Coronary artery (tissue), 2 donors: ENCODE results near the gene UTP15.

ENCODE experiments used
- DNase-seq: peaks from one replicate; pipeline ENCODE4 v3.0.0-alpha.2; 2017; ENCODE audit warnings: low spot score
- H3K27ac ChIP-seq, 2 donors: fragments of 200-600 bp; sonication (generic); one replicate each; pipeline ENCODE4 v1.5.1; 2016 to 2019
- H3K4me3 ChIP-seq: fragments of 200-600 bp; sonication (generic); 2 replicates; pipeline ENCODE4 v1.5.1; 2016; ENCODE audit warnings: mild to moderate bottlenecking, moderate library complexity
- CTCF ChIP-seq: fragments of 200-600 bp; sonication (generic); IDR thresholded peaks from one replicate; pipeline ENCODE4 v1.5.1; 2019; ENCODE audit warnings: antibody characterized with exemption

Gene UTP15

DNA sequence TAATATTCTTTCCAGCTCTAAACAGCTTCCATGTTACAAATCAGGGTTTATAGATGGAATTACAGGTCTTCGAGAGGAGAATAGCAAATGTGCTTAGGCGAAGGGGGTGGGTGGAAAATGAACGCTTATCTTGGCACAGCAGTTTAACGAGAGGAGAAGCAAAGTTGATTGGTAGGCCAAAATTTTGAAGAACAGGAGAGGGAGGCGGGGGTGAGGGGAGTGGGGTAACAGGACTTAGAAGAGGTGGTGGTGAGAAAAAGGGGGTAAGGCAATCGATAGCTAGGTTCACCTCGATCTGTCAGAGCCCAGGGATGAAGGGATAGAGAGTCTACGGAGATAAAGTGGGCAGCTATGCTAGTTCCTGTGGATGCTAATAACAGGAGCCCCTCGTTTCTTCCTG lies 868 bp upstream of the UTP15 start:
- TF ChIP-seq CTCF: no peak
- DNase-seq: no peak
- H3K27ac ChIP-seq: peak overlapping the region; percentile 91 to 93
- H3K4me3 ChIP-seq: peak overlapping the region; percentile 76

DNA sequence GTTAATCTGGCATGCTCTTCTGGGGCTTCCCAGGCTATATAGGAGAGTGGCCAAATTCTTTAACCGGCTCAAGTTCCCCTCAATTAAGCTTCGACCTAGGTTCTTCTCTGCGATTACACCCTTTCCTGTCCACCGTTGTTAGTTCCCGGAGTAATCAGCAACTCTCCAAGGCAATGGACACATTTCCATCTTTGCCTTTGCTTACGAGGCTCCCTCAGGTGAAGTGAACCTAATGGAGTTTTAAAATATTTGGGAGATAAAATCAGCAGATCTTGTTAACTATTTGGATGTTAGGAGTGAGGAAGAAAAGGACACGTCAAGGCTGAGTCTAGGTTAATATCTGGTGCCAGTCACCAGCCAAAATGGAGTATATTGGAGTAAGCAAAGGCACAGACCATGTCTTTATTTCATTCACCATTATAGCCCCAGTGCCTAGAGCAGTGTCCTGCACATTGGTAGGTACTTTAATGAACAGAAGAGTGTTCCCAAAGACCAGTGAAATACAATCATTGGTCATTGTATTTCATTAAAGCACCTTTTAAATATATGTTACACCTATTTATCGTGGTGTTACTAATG lies 515 bp downstream of the UTP15 start:
- TF ChIP-seq CTCF: no peak
- Histone ChIP-seq H3K27ac (peak overlapping the region; percentile 91 to 93), H3K4me3 (peak overlapping the region; percentile 76)
- no peak for DNase-seq

- Histone ChIP-seq H3K4me3 (no peak overlapping the region), H3K27ac (no peak overlapping the region)
- DNase-seq: no peak
- no peak for TF ChIP-seq CTCF
Observed at GRCh38 chr5:73582285-73583145, 17.0 kb downstream of the UTP15 start.

DNA sequence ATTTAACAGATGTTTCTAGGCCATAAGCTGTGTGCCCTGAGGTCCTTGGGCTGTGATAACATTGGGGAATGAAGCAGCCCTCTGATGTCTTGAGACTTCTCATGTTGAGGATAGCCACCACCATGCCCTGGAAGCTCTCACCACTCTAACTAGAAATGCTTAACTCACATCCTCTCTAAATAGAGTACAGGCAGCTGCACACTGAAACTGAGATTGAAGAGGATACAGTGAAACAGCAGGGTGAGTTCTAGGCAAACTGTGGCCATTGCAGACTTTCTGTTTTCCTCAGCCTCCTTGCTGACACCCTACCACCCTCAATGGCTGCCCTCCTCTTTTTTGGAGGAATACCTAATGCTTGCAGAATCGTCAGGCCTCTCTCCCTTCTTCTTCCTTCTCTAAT lies 22.4 kb downstream of the UTP15 start:
- no peak for TF ChIP-seq CTCF
- no peak for DNase-seq
- Histone ChIP-seq H3K4me3 (no peak overlapping the region), H3K27ac (no peak overlapping the region)

DNA sequence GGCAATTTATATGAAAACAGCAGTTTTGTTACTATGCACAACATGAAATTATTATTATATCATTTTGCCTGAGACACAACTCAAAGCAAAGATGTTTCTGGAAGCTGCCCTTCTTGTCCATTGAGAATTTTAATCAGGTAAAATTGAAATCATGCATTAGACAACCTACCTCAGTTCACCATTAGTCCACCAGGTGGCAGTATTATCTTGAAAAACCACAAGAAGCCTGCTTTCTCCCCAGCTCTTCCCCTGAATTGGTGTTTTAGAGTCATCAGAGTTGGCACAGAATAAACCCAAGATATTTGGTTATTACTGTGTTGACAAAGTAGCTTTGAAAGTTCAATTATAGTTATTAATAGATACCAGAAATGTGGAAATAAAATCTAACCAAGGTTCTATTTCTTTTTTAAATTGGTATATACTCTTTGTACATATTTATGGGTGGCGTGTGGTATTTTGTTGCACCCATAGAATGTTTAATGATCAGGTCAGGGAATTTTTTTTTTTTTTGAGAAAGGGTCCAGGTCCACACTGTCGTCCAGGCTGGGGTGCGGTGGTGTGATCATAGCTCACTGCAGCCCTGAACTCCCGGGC lies 25.7 kb downstream of the UTP15 start:
- no peak overlapping the region for H3K4me3 ChIP-seq
- DNase-seq: no peak
- H3K27ac ChIP-seq: no peak overlapping the region
- TF ChIP-seq CTCF: peak; percentile 81

DNA sequence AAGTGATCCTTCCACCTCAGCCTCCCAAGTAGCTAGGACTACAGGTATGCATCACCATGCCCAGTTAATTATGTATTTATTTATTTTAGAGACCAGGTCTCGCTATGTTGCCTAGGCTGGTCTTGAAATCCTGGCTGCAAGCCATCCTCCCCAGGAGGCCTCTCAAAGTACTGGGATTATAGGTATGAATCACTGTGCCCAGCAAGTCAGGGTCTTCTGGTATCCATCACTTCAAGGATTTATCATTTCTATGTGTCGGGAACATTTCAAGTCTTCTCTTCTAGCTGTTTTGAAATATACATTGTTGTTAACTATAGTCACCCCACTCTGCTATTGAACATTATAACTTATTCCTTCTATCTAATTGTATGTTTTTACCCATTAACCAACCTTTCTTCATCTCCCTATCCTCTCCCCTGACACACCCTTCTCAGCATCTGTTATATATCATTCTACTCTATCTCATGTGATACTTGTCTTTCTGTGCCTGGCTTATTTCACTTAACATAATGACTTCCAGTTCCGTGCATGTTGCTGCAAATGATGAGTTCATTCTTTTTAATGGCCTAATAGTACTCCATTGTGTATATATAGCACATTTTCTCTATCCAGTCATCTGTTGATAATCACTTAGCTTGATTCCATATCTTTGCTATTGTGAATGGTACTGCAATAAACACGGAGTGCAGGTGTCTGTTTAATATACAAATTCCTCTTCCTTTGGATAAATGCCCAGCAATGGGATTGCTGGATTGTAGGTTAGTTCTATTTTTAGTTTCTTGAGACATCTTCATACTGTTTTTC lies 26.4 kb downstream of the UTP15 start:
- Histone ChIP-seq H3K4me3 (no peak overlapping the region), H3K27ac (no peak overlapping the region)
- no peak for TF ChIP-seq CTCF
- DNase-seq: no peak
